ENCODE results near the gene RTN4. TPM values are rescaled to one million over a fixed set of nuclear protein-coding genes. Genes with fewer than 3 reads are reported as not detected.

RTN4 gene
- total and polyA plus RNA-seq, 2 experiments from 2014 or later = 284 to 455 TPM

DNA sequence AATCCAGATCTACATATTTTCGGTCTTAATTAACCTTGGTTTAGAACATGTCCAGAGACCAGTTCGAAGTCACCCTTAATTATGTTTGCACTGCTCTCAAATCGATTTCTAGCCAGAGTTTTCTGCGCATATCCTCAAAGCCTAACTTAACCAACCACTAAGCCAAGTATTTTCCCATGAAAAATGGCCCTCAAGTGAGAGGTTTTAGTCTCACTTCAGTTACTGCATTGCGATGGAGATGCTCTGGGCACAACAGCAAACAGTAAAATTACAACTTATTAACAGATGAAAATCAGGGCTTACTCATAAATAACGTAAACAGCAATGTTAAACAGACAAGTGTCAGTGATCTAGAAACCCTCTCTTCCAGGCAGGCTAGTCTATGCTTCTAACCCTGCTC lies 4.5 kb downstream of the RTN4 start:
- H3K4me1 ChIP-seq (ENCODE audit: insufficient read depth) = peaks cover 33% of the 10 kb centered on the region
- H3K9me3 ChIP-seq (ENCODE audit: low read depth) = no peaks in the 10 kb centered on the region
- peaks cover 93% of the 10 kb centered on the region for H3K79me2 ChIP-seq
- H3K4me3 ChIP-seq = peak overlapping the region; percentile 1
- no peak for TF ChIP-seq EZH2phosphoT487 (IDR thresholded peaks at IDR 0.05; ENCODE audit: low read depth, severe bottlenecking, unreplicated experiment)
- TF ChIP-seq, protein P1, sequence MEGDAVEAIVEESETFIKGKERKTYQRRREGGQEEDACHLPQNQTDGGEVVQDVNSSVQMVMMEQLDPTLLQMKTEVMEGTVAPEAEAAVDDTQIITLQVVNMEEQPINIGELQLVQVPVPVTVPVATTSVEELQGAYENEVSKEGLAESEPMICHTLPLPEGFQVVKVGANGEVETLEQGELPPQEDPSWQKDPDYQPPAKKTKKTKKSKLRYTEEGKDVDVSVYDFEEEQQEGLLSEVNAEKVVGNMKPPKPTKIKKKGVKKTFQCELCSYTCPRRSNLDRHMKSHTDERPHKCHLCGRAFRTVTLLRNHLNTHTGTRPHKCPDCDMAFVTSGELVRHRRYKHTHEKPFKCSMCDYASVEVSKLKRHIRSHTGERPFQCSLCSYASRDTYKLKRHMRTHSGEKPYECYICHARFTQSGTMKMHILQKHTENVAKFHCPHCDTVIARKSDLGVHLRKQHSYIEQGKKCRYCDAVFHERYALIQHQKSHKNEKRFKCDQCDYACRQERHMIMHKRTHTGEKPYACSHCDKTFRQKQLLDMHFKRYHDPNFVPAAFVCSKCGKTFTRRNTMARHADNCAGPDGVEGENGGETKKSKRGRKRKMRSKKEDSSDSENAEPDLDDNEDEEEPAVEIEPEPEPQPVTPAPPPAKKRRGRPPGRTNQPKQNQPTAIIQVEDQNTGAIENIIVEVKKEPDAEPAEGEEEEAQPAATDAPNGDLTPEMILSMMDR (IDR thresholded peaks at IDR 0.05; ENCODE audit: poor library complexity) = no peak
- no peak for TF ChIP-seq EZH2 (IDR thresholded peaks at IDR 0.05; ENCODE audit: borderline replicate concordance)
- DNase-seq (ENCODE audit: low spot score) = no peak
- H4K20me1 ChIP-seq (ENCODE audit: insufficient read depth, poor library complexity, severe bottlenecking) = peaks cover 79% of the 10 kb centered on the region
- peak overlapping the region; percentile 5 for H3K27ac ChIP-seq
- no peaks in the 10 kb centered on the region for H3K27me3 ChIP-seq
- no peaks in the 10 kb centered on the region for H3K36me3 ChIP-seq (replicated peaks; ENCODE audit: insufficient read depth, low read depth)
- WGBS (ENCODE audit: low lambda C conversion rate, missing lambda C conversion rate) = 70% methylated on average over 6 of the region's 6 CpGs
- H2AFZ ChIP-seq = no peak overlapping the region
- peak overlapping the region; percentile 78 for H3K4me2 ChIP-seq
- no peaks in the 10 kb centered on the region for H3K9me2 ChIP-seq (replicated peaks; ENCODE audit: insufficient read depth)

DNA sequence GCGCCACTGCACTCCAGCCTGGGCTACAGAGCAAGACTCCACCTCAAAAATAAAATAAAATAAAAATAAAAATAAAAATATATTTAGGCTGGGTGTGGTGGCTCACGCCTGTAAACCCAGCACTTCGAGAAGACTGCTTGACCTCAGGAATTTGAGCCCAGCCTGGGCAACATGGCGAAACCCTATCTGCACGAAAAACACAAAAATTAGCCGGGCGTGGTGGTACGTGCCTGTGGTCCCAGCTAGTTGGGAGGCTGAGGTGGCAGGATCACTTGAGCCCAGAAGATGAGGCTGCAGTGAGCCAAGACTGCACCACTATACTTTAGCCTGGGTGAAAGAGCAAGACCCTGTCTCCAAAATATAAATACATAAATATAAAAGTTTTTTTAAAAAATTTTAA lies 6.4 kb downstream of the RTN4 start:
- no peaks in the 10 kb centered on the region for H3K27me3 ChIP-seq
- TF ChIP-seq EZH2phosphoT487 (IDR thresholded peaks at IDR 0.05; ENCODE audit: low read depth, severe bottlenecking, unreplicated experiment) (no peak), EZH2 (IDR thresholded peaks at IDR 0.05; ENCODE audit: borderline replicate concordance) (no peak)
- TF ChIP-seq, protein P1 (IDR thresholded peaks at IDR 0.05; ENCODE audit: poor library complexity) = no peak
- no peak overlapping the region for H2AFZ ChIP-seq
- H3K9me2 ChIP-seq (replicated peaks; ENCODE audit: insufficient read depth) = no peaks in the 10 kb centered on the region
- 100% methylated on average over 8 of the region's 8 CpGs for WGBS (ENCODE audit: low lambda C conversion rate, missing lambda C conversion rate)
- peaks cover 98% of the 10 kb centered on the region for H4K20me1 ChIP-seq (ENCODE audit: insufficient read depth, poor library complexity, severe bottlenecking)
- H3K27ac ChIP-seq = no peak overlapping the region
- H3K79me2 ChIP-seq = peaks cover 100% of the 10 kb centered on the region
- peaks cover 33% of the 10 kb centered on the region for H3K4me1 ChIP-seq (ENCODE audit: insufficient read depth)
- H3K9me3 ChIP-seq (ENCODE audit: low read depth) = no peaks in the 10 kb centered on the region
- H3K36me3 ChIP-seq (replicated peaks; ENCODE audit: insufficient read depth, low read depth) = no peaks in the 10 kb centered on the region
- no peak overlapping the region for H3K4me2 ChIP-seq
- H3K4me3 ChIP-seq = no peak overlapping the region
- no peak for DNase-seq (ENCODE audit: low spot score)

DNA sequence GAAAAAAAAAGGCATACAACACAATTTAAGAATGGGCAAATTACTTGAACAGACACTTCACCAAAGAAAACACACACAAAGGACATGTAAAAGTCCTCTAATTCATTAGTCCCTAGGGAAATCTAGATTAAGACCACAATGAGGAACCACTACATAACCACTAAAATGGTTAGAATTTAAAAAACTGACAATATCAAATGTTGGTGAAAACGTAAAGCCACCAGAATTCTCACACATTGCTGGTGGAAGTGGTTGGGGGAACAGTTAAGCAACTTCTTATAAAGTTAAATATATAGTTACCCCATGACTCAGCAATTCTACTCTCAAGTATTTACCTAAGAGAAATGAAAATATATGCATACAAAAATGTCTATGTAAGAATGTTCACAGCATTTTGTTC lies 11.8 kb downstream of the RTN4 start:
- no peak for DNase-seq (ENCODE audit: low spot score)
- no peaks in the 10 kb centered on the region for H3K36me3 ChIP-seq (replicated peaks; ENCODE audit: insufficient read depth, low read depth)
- no peaks in the 10 kb centered on the region for H3K9me3 ChIP-seq (ENCODE audit: low read depth)
- WGBS (ENCODE audit: low lambda C conversion rate, missing lambda C conversion rate) = 100% methylated on average over 1 of the region's 1 CpG
- H3K9me2 ChIP-seq (replicated peaks; ENCODE audit: insufficient read depth) = no peaks in the 10 kb centered on the region
- no peak overlapping the region for H3K27ac ChIP-seq
- TF ChIP-seq, protein P1 (IDR thresholded peaks at IDR 0.05; ENCODE audit: poor library complexity) = no peak
- TF ChIP-seq EZH2phosphoT487 (IDR thresholded peaks at IDR 0.05; ENCODE audit: low read depth, severe bottlenecking, unreplicated experiment) (no peak), EZH2 (IDR thresholded peaks at IDR 0.05; ENCODE audit: borderline replicate concordance) (no peak)
- H3K27me3 ChIP-seq = no peaks in the 10 kb centered on the region
- peaks cover 100% of the 10 kb centered on the region for H3K79me2 ChIP-seq
- peaks cover 5% of the 10 kb centered on the region for H3K4me1 ChIP-seq (ENCODE audit: insufficient read depth)
- peaks cover 100% of the 10 kb centered on the region for H4K20me1 ChIP-seq (ENCODE audit: insufficient read depth, poor library complexity, severe bottlenecking)
- H2AFZ ChIP-seq = no peak overlapping the region
- no peak overlapping the region for H3K4me2 ChIP-seq
- H3K4me3 ChIP-seq = no peak overlapping the region

DNA sequence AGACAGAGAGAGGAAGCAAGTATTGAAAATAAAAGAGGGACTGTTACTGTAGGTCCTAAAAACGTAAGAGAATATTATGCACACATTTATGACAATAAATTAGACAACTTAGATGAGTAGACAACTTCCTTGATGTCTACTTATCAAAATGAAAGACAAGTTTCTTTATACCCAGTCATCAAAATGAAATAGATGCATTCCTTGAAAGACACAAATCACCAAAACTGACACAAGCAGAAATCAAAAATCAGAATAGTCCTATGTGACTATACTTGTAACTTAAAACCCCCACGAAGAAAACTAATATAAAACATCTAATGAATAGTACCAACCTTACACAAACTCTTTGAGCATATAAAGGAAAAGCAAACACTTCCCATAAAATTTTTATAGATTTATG lies 14.5 kb downstream of the RTN4 start:
- Histone ChIP-seq H3K27me3 (no peaks in the 10 kb centered on the region), H3K79me2 (peaks cover 100% of the 10 kb centered on the region), H3K9me3 (ENCODE audit: low read depth) (no peaks in the 10 kb centered on the region), H4K20me1 (ENCODE audit: insufficient read depth, poor library complexity, severe bottlenecking) (peaks cover 100% of the 10 kb centered on the region), H3K4me3 (no peak overlapping the region), H3K9me2 (replicated peaks; ENCODE audit: insufficient read depth) (no peaks in the 10 kb centered on the region), H3K4me1 (ENCODE audit: insufficient read depth) (no peaks in the 10 kb centered on the region), H3K4me2 (no peak overlapping the region), H2AFZ (no peak overlapping the region), H3K27ac (no peak overlapping the region), H3K36me3 (replicated peaks; ENCODE audit: insufficient read depth, low read depth) (no peaks in the 10 kb centered on the region)
- no peak for DNase-seq (ENCODE audit: low spot score)
- TF ChIP-seq EZH2 (IDR thresholded peaks at IDR 0.05; ENCODE audit: borderline replicate concordance) (no peak), EZH2phosphoT487 (IDR thresholded peaks at IDR 0.05; ENCODE audit: low read depth, severe bottlenecking, unreplicated experiment) (no peak)
- TF ChIP-seq, protein P1 (IDR thresholded peaks at IDR 0.05; ENCODE audit: poor library complexity) = no peak
- whole genome bisulfite sequencing (ENCODE audit: low lambda C conversion rate, missing lambda C conversion rate) = 62% methylated on average over 2 of the region's 2 CpGs
